ENCODE measurements around the gene SZRD1.

DNA sequence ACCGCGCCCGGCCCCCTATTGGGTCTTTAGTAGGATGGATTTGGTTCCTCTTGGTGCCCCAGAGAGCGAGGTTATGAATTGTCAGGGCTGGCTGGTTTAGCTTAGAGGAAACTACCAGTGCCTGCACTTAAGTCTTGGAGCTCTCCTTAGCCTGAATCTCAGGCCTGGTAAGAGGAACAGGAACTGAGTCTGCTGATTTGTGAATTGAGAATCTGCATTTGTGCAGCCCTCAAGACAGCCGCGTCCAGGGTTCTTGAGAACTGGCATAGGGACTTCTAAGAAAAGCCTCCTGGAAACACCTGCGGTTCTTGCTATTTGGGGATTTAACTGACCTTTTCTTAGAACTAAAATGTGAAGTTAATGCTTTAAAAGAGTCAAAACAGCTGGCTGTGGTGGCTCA, 75.2 kb downstream of the SZRD1 start:
- TF ChIP-seq, protein P1, sequence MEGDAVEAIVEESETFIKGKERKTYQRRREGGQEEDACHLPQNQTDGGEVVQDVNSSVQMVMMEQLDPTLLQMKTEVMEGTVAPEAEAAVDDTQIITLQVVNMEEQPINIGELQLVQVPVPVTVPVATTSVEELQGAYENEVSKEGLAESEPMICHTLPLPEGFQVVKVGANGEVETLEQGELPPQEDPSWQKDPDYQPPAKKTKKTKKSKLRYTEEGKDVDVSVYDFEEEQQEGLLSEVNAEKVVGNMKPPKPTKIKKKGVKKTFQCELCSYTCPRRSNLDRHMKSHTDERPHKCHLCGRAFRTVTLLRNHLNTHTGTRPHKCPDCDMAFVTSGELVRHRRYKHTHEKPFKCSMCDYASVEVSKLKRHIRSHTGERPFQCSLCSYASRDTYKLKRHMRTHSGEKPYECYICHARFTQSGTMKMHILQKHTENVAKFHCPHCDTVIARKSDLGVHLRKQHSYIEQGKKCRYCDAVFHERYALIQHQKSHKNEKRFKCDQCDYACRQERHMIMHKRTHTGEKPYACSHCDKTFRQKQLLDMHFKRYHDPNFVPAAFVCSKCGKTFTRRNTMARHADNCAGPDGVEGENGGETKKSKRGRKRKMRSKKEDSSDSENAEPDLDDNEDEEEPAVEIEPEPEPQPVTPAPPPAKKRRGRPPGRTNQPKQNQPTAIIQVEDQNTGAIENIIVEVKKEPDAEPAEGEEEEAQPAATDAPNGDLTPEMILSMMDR (IDR thresholded peaks at IDR 0.05), result no peak
- TF ChIP-seq EP300 (IDR thresholded peaks at IDR 0.05) (no peak), POLR2A (IDR thresholded peaks at IDR 0.05) (no peak)

Data from gastroesophageal sphincter (tissue), 3 donors.